WI38 (cell line): ENCODE measurements around the gene AUH.
"Not testable (repeated sequence)": the region's sequence is repeated elsewhere in the genome, so short reads cannot be mapped to it uniquely, and the experiment has no call there.

ENCODE experiments used
- H3K4me3 ChIP-seq: 2 replicates; pipeline ENCODE4 v1.5.1; 2011; ENCODE audit warnings: low read depth, mild to moderate bottlenecking, control low read depth, low read length
- TF ChIP-seq, protein P1 (sequence below): IDR thresholded peaks from 2 replicates; pipeline ENCODE4 v1.5.1; 2012; ENCODE audit warnings: low read depth, mild to moderate bottlenecking, control low read depth, low read length

The AUH gene

DNA sequence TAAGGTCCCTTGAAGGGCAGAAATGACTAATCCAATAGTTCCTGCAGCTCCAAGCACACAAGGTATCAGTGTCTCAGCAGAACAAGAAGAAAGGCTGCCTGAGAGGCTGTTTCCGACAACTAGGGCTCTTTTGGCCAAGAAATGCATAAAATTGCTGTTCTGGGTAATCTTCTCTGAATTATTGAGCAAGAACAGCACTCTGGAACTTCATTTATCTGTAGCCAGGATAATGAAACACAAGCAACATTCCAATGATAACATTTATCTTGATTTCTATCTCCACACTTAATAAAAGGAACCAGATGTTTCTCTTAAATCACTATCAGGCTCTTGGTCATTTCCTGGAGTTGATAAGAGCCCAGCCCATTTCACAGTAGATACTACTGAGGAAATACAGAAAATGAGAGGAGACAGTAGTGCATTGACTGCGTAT is 17.0 kb upstream of the AUH start:
- H3K4me3 ChIP-seq: no peak overlapping the region
- TF ChIP-seq, protein P1, sequence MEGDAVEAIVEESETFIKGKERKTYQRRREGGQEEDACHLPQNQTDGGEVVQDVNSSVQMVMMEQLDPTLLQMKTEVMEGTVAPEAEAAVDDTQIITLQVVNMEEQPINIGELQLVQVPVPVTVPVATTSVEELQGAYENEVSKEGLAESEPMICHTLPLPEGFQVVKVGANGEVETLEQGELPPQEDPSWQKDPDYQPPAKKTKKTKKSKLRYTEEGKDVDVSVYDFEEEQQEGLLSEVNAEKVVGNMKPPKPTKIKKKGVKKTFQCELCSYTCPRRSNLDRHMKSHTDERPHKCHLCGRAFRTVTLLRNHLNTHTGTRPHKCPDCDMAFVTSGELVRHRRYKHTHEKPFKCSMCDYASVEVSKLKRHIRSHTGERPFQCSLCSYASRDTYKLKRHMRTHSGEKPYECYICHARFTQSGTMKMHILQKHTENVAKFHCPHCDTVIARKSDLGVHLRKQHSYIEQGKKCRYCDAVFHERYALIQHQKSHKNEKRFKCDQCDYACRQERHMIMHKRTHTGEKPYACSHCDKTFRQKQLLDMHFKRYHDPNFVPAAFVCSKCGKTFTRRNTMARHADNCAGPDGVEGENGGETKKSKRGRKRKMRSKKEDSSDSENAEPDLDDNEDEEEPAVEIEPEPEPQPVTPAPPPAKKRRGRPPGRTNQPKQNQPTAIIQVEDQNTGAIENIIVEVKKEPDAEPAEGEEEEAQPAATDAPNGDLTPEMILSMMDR: no peak

DNA sequence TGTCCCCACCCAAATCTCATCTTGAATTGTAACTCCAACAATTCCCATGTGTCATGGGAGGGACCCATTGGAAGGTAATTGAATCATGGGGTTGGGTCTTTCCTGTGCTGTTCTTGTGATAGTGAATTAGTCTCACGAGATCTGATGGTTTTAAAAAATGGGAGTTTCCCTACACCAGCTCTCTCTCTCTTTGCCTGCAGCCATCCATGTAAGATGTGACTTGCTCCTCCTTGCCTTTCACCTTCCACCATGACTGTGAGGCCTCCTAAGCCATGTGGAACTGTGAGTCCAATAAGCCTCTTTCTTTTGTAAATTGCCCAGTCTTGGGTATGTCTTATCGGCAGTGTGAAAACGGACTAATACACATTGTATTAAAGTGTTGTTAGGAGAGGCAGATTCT is 16.3 kb upstream of the AUH start:
- H3K4me3 ChIP-seq: not testable (repeated sequence)

DNA sequence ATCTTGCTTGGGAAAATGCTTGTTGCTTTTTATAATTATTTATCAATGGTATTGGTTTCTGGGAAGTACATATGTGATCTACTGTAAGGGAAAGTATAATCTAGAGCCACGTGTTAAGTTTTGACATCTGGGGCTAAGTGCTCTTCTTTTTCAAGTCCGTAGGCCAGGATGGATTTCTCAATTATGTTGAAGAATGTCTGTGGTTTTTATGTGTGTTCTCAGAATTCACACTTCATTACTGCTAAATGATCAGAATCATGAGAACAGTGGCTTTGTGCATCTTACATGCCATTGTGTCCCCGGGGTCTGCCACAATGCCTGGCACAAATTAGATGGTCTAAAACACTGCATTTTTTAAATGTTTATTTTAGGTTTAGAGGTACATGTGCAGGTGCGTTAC is 14.5 kb upstream of the AUH start:
- TF ChIP-seq, protein P1: no peak
- H3K4me3 ChIP-seq: no peak overlapping the region

DNA sequence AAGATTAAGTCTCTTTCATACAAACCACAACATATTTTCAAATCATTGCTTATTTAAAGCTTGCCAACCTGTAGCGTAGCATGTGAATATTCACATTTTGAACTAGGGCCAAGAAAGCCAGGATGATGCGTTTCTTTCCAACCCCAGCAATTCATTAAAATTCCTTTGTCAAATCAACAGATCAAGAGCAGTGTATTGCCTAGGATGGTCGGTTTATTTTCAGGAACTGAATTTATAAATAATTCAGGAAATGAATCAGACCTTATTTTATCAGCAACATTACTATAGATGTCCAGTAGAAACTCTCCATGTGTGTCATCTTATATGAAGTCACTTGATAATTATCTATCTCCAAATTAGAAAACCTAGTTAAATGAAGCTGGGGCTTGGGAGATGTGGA is 13.2 kb upstream of the AUH start:
- TF ChIP-seq, protein P1: no peak
- no peak overlapping the region for H3K4me3 ChIP-seq

DNA sequence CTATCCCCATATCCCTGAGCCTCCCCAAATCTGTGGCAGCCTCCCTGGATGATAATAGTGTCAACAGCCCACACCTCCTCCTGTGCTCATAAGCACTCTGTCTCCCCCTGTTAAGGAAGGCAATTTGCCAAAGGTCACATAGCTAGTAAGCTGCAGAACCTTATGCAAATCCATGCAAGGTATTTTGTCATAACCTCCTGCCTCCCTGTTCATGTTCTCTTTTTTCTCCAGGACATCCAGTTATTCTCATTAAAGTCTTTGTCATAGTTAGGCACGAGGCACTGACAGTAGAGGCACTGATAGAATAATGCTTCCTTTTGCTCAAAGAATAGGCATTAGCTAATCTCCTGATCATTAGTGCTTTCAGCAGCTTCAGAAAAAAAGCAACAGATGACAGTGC is 10.2 kb upstream of the AUH start:
- no peak overlapping the region for H3K4me3 ChIP-seq
- TF ChIP-seq, protein P1: no peak

DNA sequence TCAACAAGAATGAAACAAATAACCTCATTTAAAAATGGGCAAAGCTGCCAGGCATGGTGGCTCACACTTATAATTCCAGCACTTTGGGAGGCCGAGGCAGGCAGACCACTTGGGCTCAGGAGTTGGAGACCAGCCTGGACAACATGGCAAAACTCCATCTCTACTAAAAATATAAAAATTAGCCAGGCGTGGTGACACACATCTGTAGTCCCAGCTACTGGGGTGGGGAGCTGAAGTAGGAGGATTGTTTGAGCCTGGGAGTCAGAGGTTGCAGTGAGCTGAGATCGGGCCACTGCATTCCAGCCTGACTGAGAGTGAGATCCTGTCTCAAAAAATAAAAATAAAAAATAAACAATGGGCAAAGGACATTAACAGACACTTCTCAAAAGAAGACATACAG is 8.3 kb upstream of the AUH start:
- H3K4me3 ChIP-seq: not testable (repeated sequence)

DNA sequence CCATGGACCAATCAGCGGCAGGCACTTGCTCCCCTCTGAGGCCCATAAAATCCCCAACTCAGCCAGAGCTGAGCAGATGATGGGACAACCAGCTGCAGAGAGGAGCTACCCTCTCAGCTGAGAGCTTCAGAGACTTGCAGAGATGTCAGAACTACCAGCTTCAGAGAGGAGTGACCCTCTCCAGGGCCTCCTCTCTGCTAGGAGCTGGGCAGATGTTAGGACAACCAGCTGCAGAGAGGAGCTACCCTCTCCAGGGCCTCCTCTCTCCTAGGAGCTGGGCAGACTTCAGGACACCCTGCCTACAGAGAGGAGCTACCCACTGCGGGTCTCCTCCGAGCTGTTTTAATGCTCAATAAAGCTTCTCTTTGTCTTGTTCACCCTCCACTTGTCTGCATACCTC is 3.0 kb upstream of the AUH start:
- no peak overlapping the region for H3K4me3 ChIP-seq
- TF ChIP-seq, protein P1: no peak

DNA sequence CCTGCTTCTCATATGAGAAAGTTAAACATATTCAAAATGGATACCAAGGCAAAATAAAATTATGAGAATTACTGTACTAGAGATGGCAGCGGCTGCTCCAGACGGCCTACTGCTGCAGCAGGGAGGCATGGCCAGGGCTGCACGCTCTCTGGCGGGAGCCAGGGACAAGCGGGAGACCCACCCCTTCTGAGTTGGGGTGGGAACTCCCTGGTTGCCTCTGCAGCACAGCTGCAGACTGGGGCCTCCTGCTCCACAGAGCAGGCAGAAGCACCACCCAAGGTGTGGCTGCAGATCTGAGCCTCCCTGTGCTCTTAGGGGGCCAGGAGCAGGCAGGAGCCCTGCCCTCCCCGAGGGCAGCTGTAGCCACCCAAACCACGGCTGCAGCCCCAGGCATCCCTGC is 2.3 kb upstream of the AUH start:
- TF ChIP-seq, protein P1: no peak

More for the DNA sequence above, 2.3 kb upstream of the AUH start:
- H3K4me3 ChIP-seq: no peak overlapping the region
